ENCODE data around the gene FAM131B. TPM values are rescaled to one million over a fixed set of nuclear protein-coding genes. Genes with fewer than 3 reads are reported as not detected.

The FAM131B gene
- total RNA-seq, 2 donors from 2014 or later, result 0.23 to 0.42 TPM

- no peak overlapping the region for H3K4me3 Mint-ChIP-seq
- H3K27me3 Mint-ChIP-seq, result peaks cover 7% of the 10 kb centered on the region
- H3K27ac Mint-ChIP-seq, result peak overlapping the region; percentile 79
- no peaks in the 10 kb centered on the region for H3K9me3 ChIP-seq (ENCODE audit: control insufficient read depth, low read length, poor library complexity, severe bottlenecking)
- peaks cover 7% of the 10 kb centered on the region for H3K36me3 Mint-ChIP-seq (ENCODE audit: low read depth)
- peaks cover 18% of the 10 kb centered on the region for H3K4me1 Mint-ChIP-seq
- ATAC-seq (no peak), DNase-seq (no peak)
Observed at GRCh38 chr7:143325240-143325639, 37.3 kb downstream of the FAM131B start.

DNA sequence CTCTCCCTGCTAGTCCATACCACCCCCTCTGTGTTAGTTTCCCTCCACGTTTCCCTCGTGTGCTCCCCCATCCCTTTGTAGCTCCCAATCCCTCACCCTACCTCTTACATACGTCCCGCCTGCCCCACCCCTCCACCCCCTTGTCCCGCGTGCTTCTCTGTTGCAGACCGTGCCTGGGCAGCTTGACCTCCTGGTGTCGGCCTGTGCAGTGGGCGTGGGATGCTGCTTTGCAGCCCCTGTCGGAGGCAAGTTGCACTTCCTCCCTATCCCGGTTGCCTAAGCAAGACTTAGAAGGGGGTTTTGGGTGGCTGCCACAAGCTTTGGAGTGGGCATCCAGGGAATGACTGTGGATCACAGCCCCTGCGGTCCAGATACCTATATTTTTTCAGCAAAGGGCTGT lies 38.9 kb downstream of the FAM131B start:
- peaks cover 18% of the 10 kb centered on the region for H3K4me1 Mint-ChIP-seq
- DNase-seq (no peak), ATAC-seq (no peak)
- peaks cover 5% of the 10 kb centered on the region for H3K36me3 Mint-ChIP-seq (ENCODE audit: low read depth)
- H3K4me3 Mint-ChIP-seq, result no peak overlapping the region
- peaks cover 13% of the 10 kb centered on the region for H3K27me3 Mint-ChIP-seq
- H3K9me3 ChIP-seq (ENCODE audit: control insufficient read depth, low read length, poor library complexity, severe bottlenecking), result no peaks in the 10 kb centered on the region
- H3K27ac Mint-ChIP-seq, result no peak overlapping the region

GRCh38 chr7:143322760-143323633 lies 39.5 kb downstream of the FAM131B start:
- Mint-ChIP-seq H3K27me3 (peaks cover 13% of the 10 kb centered on the region), H3K36me3 (ENCODE audit: low read depth) (peaks cover 3% of the 10 kb centered on the region), H3K27ac (no peak overlapping the region), H3K4me1 (peaks cover 17% of the 10 kb centered on the region), H3K4me3 (no peak overlapping the region)
- no peaks in the 10 kb centered on the region for H3K9me3 ChIP-seq (ENCODE audit: control insufficient read depth, low read length, poor library complexity, severe bottlenecking)
- ATAC-seq, result no peak
- DNase-seq, result no peak

GRCh38 chr7:143321734-143322133 lies 40.8 kb downstream of the FAM131B start:
- ATAC-seq (no peak), DNase-seq (no peak)
- Mint-ChIP-seq H3K4me1 (peaks cover 13% of the 10 kb centered on the region), H3K27ac (no peak overlapping the region), H3K36me3 (ENCODE audit: low read depth) (peaks cover 2% of the 10 kb centered on the region), H3K4me3 (no peak overlapping the region), H3K27me3 (peaks cover 13% of the 10 kb centered on the region)
- no peaks in the 10 kb centered on the region for H3K9me3 ChIP-seq (ENCODE audit: control insufficient read depth, low read length, poor library complexity, severe bottlenecking)

DNA sequence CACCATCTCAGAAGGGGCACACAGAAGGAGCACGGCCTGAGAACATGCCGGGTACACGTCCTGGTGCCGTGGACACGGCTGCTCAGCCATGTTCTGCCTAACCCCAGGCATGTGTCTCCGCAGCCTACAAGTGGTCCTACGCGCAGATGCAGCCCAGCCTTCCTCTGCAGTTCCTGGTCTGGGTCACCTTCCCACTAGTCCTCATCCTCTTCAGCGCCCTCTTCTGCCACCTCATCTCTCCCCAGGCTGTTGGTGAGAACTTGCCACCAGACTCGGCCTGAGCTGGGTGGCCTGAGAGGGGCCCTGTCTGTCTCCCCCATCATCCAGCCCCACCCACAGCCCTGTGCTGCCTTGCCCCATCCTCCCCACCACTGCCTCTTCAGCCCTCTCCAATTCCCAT lies 41.3 kb downstream of the FAM131B start:
- Mint-ChIP-seq H3K4me1 (peaks cover 13% of the 10 kb centered on the region), H3K36me3 (ENCODE audit: low read depth) (no peaks in the 10 kb centered on the region), H3K27ac (no peak overlapping the region), H3K4me3 (no peak overlapping the region), H3K27me3 (peaks cover 13% of the 10 kb centered on the region)
- no peak for DNase-seq
- no peaks in the 10 kb centered on the region for H3K9me3 ChIP-seq (ENCODE audit: control insufficient read depth, low read length, poor library complexity, severe bottlenecking)
- ATAC-seq, result no peak

GRCh38 chr7:143320620-143321019 lies 41.9 kb downstream of the FAM131B start:
- Mint-ChIP-seq H3K4me1 (peaks cover 13% of the 10 kb centered on the region), H3K36me3 (ENCODE audit: low read depth) (no peaks in the 10 kb centered on the region), H3K27me3 (peaks cover 13% of the 10 kb centered on the region), H3K4me3 (no peak overlapping the region), H3K27ac (no peak overlapping the region)
- H3K9me3 ChIP-seq (ENCODE audit: control insufficient read depth, low read length, poor library complexity, severe bottlenecking), result no peaks in the 10 kb centered on the region
- DNase-seq (no peak), ATAC-seq (no peak)

DNA sequence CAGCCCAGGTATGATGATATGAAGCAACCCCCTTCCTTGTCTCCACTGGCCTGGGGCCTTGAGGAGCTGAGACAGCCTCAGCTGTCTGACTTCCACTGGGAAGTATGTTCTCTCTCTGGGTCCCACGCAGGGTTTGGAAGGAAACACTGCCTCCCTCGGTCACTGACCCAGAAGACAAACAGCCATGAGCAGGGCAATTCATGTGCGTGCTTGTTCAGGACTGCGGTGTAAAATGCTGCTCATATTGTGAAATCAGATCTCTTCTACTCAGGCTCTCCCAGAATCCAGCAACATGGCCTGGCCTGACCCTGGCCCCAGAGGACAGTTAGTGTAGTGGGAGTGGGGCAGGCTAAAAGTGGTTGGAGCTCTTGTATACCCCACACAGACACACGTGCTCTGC lies 43.9 kb downstream of the FAM131B start:
- H3K9me3 ChIP-seq (ENCODE audit: control insufficient read depth, low read length, poor library complexity, severe bottlenecking), result no peaks in the 10 kb centered on the region
- H3K4me3 Mint-ChIP-seq, result no peak overlapping the region
- DNase-seq (no peak), ATAC-seq (no peak)
- H3K4me1 Mint-ChIP-seq, result peaks cover 3% of the 10 kb centered on the region
- H3K27me3 Mint-ChIP-seq, result peaks cover 6% of the 10 kb centered on the region
- H3K36me3 Mint-ChIP-seq (ENCODE audit: low read depth), result no peaks in the 10 kb centered on the region
- no peak overlapping the region for H3K27ac Mint-ChIP-seq

DNA sequence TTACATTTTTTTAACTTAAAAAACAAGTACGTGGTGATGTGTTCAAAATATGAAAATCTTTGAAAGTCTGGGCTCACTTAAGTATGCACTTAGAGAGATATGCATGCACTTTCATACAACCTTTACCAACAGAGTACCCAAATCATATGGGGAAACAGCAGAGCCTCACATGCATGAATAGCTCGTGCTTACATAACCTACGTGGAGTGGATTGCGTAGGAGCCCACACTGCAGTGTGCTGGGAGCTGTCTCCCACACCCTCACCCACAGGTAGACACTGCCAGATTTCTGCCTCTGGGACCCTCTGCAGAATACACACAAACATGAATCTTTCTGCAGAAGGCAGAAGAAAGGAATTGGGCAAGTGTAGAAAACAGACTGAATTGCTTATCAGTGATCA lies 46.0 kb downstream of the FAM131B start:
- DNase-seq, result no peak
- no peak for ATAC-seq
- H3K4me1 Mint-ChIP-seq, result peaks cover 3% of the 10 kb centered on the region
- peak overlapping the region; percentile 37 for H3K27ac Mint-ChIP-seq
- H3K4me3 Mint-ChIP-seq, result no peak overlapping the region
- no peaks in the 10 kb centered on the region for H3K9me3 ChIP-seq (ENCODE audit: control insufficient read depth, low read length, poor library complexity, severe bottlenecking)
- no peaks in the 10 kb centered on the region for H3K36me3 Mint-ChIP-seq (ENCODE audit: low read depth)
- H3K27me3 Mint-ChIP-seq, result peaks cover 6% of the 10 kb centered on the region

- Mint-ChIP-seq H3K4me1 (peaks cover 6% of the 10 kb centered on the region), H3K27ac (peak within 1 kb of the TSS; percentile 37), H3K36me3 (ENCODE audit: low read depth) (no peaks in the 10 kb centered on the region), H3K27me3 (peaks cover 6% of the 10 kb centered on the region), H3K4me3 (no peak within 1 kb of the TSS)
- H3K9me3 ChIP-seq (ENCODE audit: control insufficient read depth, low read length, poor library complexity, severe bottlenecking), result no peaks in the 10 kb centered on the region
- no peak for ATAC-seq
- no peak for DNase-seq
Observed at GRCh38 chr7:143315776-143316175, 46.7 kb downstream of the FAM131B start, which contains the start of gene CLCN1. Gene CLCN1, plus strand, starts transcription at chr7:143316111. Its CDS starts 102 bp downstream, at chr7:143316213.

DNA sequence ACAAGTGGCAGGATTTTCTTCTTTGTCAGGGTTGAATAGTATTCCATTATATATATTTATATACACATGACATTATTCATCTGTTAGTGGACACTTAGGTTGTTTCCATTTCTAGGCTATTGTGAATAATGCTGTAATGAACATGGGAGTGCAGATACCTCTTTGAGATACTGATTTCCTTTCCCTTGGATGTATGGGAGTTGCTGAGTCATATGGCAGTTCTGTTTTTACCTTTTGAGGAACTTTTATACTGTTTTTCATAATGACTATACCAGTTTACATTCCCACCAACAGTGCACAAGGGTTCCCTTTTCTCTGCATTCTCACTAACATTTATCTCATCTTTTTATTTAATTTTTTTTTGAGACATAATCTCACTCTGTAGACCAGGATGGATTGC lies 48.4 kb downstream of the FAM131B start:
- no peaks in the 10 kb centered on the region for H3K9me3 ChIP-seq (ENCODE audit: control insufficient read depth, low read length, poor library complexity, severe bottlenecking)
- Mint-ChIP-seq H3K4me1 (peaks cover 17% of the 10 kb centered on the region), H3K4me3 (no peak overlapping the region), H3K27ac (no peak overlapping the region), H3K27me3 (peaks cover 4% of the 10 kb centered on the region), H3K36me3 (ENCODE audit: low read depth) (no peaks in the 10 kb centered on the region)
- ATAC-seq, result no peak
- no peak for DNase-seq

- Mint-ChIP-seq H3K27ac (peak overlapping the region; percentile 30), H3K36me3 (ENCODE audit: low read depth) (peaks cover 14% of the 10 kb centered on the region), H3K4me3 (peak overlapping the region; percentile 4), H3K27me3 (no peaks in the 10 kb centered on the region), H3K4me1 (peaks cover 36% of the 10 kb centered on the region)
- DNase-seq (no peak), ATAC-seq (no peak)
- H3K9me3 ChIP-seq (ENCODE audit: control insufficient read depth, low read length, poor library complexity, severe bottlenecking), result no peaks in the 10 kb centered on the region
Observed at GRCh38 chr7:143308632-143309031, 53.9 kb downstream of the FAM131B start.

GRCh38 chr7:143305423-143306070 lies 57.0 kb downstream of the FAM131B start:
- DNase-seq, result peak; percentile 50 to 72 (median 52)
- H3K27ac Mint-ChIP-seq, result peak overlapping the region; percentile 82
- H3K27me3 Mint-ChIP-seq, result no peaks in the 10 kb centered on the region
- no peaks in the 10 kb centered on the region for H3K9me3 ChIP-seq (ENCODE audit: control insufficient read depth, low read length, poor library complexity, severe bottlenecking)
- peak; percentile 85 for ATAC-seq
- H3K36me3 Mint-ChIP-seq (ENCODE audit: low read depth), result peaks cover 21% of the 10 kb centered on the region
- H3K4me3 Mint-ChIP-seq, result no peak overlapping the region
- H3K4me1 Mint-ChIP-seq, result peaks cover 37% of the 10 kb centered on the region

GRCh38 chr7:143304938-143305337 lies 57.6 kb downstream of the FAM131B start:
- ATAC-seq, result no peak
- H3K4me1 Mint-ChIP-seq, result peaks cover 37% of the 10 kb centered on the region
- H3K9me3 ChIP-seq (ENCODE audit: control insufficient read depth, low read length, poor library complexity, severe bottlenecking), result no peaks in the 10 kb centered on the region
- DNase-seq, result no peak
- H3K36me3 Mint-ChIP-seq (ENCODE audit: low read depth), result peaks cover 24% of the 10 kb centered on the region
- H3K27me3 Mint-ChIP-seq, result no peaks in the 10 kb centered on the region
- H3K4me3 Mint-ChIP-seq, result no peak overlapping the region
- H3K27ac Mint-ChIP-seq, result peak overlapping the region; percentile 82

Measured in T-helper 17 cell (primary cell).